Left renal pelvis (tissue), 4 donors: Measurements from ENCODE around the gene RASIP1. TPM values are rescaled to one million over a fixed set of nuclear protein-coding genes. Genes with fewer than 3 reads are reported as not detected.
A peak's percentile ranks its signal among the peaks of the same experiment; 100 is the strongest.

Source experiments
- DNase-seq, 4 donors: peaks; one replicate each; pipeline ENCODE4 v3.0.0-alpha.2; 2013; ENCODE audit warnings: low read depth in 4 of 4, low spot score in 3 of 4
- polyA plus RNA-seq, 4 donors: library from polyadenylated mRNA; unstranded; fragments of 120-200 nt; gene quantifications; one replicate each; pipeline ENCODE4 v1.2.1, GENCODE V29; 2013; ENCODE audit not compliant: insufficient read length in 4 of 4

Gene RASIP1
- polyA plus RNA-seq, 4 donors, result 11.5 to 17.3 (median 13.1) TPM

GRCh38 chr19:48756686-48757085 is 16.3 kb upstream of the RASIP1 start:
- DNase-seq, result no peak

GRCh38 chr19:48756212-48756611 is 15.8 kb upstream of the RASIP1 start:
- no peak for DNase-seq

GRCh38 chr19:48755787-48756186 is 15.4 kb upstream of the RASIP1 start:
- DNase-seq, result no peak

GRCh38 chr19:48755084-48755641 is 14.8 kb upstream of the RASIP1 start, which contains the start of gene FGF21:
FGF21 (plus strand) TSS chr19:48755524; CDS start chr19:48756237, 713 bp downstream.
- DNase-seq, result no peak

- DNase-seq, result peak in 1 of 4 donors; percentile 57
Measured at GRCh38 chr19:48752496-48753365, 12.3 kb upstream of the RASIP1 start, which contains the start of gene FUT1. FUT1 (minus strand) TSS chr19:48752641; CDS start chr19:48751281, 1,360 bp downstream.

GRCh38 chr19:48751845-48752495 is 11.6 kb upstream of the RASIP1 start:
- no peak for DNase-seq

GRCh38 chr19:48750771-48751504 is 10.5 kb upstream of the RASIP1 start:
- no peak for DNase-seq

- no peak for DNase-seq
Measured at GRCh38 chr19:48750351-48750750, 9.9 kb upstream of the RASIP1 start.

- DNase-seq, result no peak
Measured at GRCh38 chr19:48749571-48750198, 9.3 kb upstream of the RASIP1 start.

- peak in 3 of 4 donors; percentile 68 to 84 (median 81) for DNase-seq
Measured at GRCh38 chr19:48746738-48747575, 6.5 kb upstream of the RASIP1 start, which contains the start of gene IZUMO1. IZUMO1 (minus strand) TSS chr19:48746909; CDS start chr19:48745859, 1,050 bp downstream.

- DNase-seq, result no peak
Measured at GRCh38 chr19:48746110-48746509, 5.7 kb upstream of the RASIP1 start.

- DNase-seq, result no peak
Measured at GRCh38 chr19:48745208-48745995, 5.0 kb upstream of the RASIP1 start.

GRCh38 chr19:48742096-48742495 is 1.7 kb upstream of the RASIP1 start:
- DNase-seq, result no peak

- DNase-seq, result no peak
Measured at GRCh38 chr19:48741129-48741999, 954 bp upstream of the RASIP1 start.

GRCh38 chr19:48739404-48740163 is 826 bp downstream of the RASIP1 start:
- no peak for DNase-seq

- peak in 1 of 4 donors; percentile 83 for DNase-seq
Measured at GRCh38 chr19:48738557-48739403, 1.6 kb downstream of the RASIP1 start.
